HUDEP-2 (cell line): ENCODE data around the gene PRAMEF10.
"Not testable (repeated sequence)": the region's sequence is repeated elsewhere in the genome, so short reads cannot be mapped to it uniquely, and the experiment has no call there.

Experiments used
- DNase-seq, 76 experiments: peaks; one replicate each; lab custom pipeline; 2025; ENCODE audit not compliant: unreplicated experiment in 76 of 76; lab: John Stamatoyannopoulos, UW

PRAMEF10 gene

GRCh38 chr1:12898170-12898569 lies at the start of gene PRAMEF10:
Gene PRAMEF10 (minus strand): TSS chr1:12898270. CDS start chr1:12895847, 2,423 bp downstream.
- not testable (repeated sequence) for DNase-seq

- DNase-seq = not testable (repeated sequence)
Measured at GRCh38 chr1:12947480-12947879, 49.4 kb upstream of the PRAMEF10 start, which contains the start of gene PRAMEF6. Gene PRAMEF6 (minus strand): TSS chr1:12947580. CDS start chr1:12942518, 5,062 bp downstream.

GRCh38 chr1:12924368-12924767 lies 26.3 kb upstream of the PRAMEF10 start:
- not testable (repeated sequence) for DNase-seq

- peak in 1 of 76 experiments; percentile 0 for DNase-seq
Measured at GRCh38 chr1:12921749-12922148, 23.7 kb upstream of the PRAMEF10 start.

GRCh38 chr1:12916310-12916709 lies 18.2 kb upstream of the PRAMEF10 start, which contains the start of gene PRAMEF7:
Gene PRAMEF7 (plus strand): TSS chr1:12916610. CDS start chr1:12917693, 1,083 bp downstream.
- DNase-seq = not testable (repeated sequence)

- not testable (repeated sequence) for DNase-seq
Measured at GRCh38 chr1:12903793-12904572, 5.9 kb upstream of the PRAMEF10 start.

GRCh38 chr1:12899186-12899585 lies 1.1 kb upstream of the PRAMEF10 start:
- DNase-seq = not testable (repeated sequence)

GRCh38 chr1:12886101-12886500 lies 12.0 kb downstream of the PRAMEF10 start, which contains the start of gene PRAMEF4:
Gene PRAMEF4 (minus strand): TSS chr1:12886201. CDS start chr1:12883394, 2,807 bp downstream.
- DNase-seq = not testable (repeated sequence)

- DNase-seq = not testable (repeated sequence)
Measured at GRCh38 chr1:12878453-12878852, 19.6 kb downstream of the PRAMEF10 start.

GRCh38 chr1:12863131-12863880 lies 34.8 kb downstream of the PRAMEF10 start:
- DNase-seq = not testable (repeated sequence)

- DNase-seq = not testable (repeated sequence)
Measured at GRCh38 chr1:12856786-12857185, 41.3 kb downstream of the PRAMEF10 start, which contains the start of gene PRAMEF2. Gene PRAMEF2 (plus strand): TSS chr1:12857086. CDS start chr1:12859010, 1,924 bp downstream.

GRCh38 chr1:12851779-12852178 lies 46.3 kb downstream of the PRAMEF10 start:
- no peak for DNase-seq

GRCh38 chr1:12848620-12849019 lies 49.5 kb downstream of the PRAMEF10 start, which contains the start of gene HNRNPCL1:
Gene HNRNPCL1 (minus strand): TSS chr1:12848720. CDS start chr1:12848289, 431 bp downstream.
- DNase-seq = not testable (repeated sequence)
